ENCODE measurements around the gene METTL9.
A peak's percentile ranks its signal among the peaks of the same experiment; 100 is the strongest.
"Not testable (repeated sequence)": the region's sequence is repeated elsewhere in the genome, so short reads cannot be mapped to it uniquely, and the experiment has no call there.

The METTL9 gene

GRCh38 chr16:21574372-21574771 is 25.0 kb upstream of the METTL9 start:
- DNase-seq (ENCODE audit: low spot score) = no peak

- DNase-seq (ENCODE audit: low spot score) = not testable (repeated sequence)
Measured at GRCh38 chr16:21576323-21576722, 23.1 kb upstream of the METTL9 start.

DNA sequence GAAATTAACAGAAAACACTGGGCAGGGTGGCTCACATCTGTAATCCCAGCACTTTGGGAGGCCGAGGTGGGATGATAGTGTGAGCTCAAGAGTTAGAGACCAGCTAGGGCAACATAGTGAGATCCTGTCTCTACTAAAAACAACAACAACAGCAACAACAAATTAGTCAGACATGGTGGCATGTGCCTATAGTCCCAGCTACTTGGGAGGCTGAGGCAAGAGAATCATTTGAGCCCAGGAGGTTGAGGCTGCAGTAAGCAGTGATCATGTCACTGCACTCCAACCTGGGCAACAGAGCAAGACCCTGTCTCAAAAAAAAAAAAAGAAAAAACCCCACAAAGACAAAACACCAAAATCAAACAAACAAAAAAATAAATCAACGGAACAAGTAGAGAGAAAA is 21.9 kb upstream of the METTL9 start:
- DNase-seq (ENCODE audit: low spot score) = not testable (repeated sequence)

DNA sequence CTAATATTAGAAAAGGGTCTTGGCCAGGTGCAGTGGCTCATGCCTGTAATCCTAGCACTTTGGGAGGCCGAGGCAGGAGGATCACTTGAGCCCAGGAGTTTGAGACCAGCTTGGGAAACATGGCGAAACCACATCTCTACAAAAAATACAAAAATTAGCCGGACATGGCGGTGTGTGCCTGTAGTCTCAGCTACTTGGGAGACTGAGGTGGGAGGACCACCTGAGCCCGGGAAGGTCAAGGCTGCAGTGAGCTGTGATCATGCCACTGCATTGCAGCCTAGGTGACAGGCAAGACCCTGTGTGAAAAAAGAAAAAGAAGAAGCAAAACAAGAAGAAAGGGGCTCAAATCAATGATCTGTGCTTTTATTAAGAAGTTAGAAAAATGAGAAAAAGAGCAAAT is 21.1 kb upstream of the METTL9 start:
- DNase-seq (ENCODE audit: low spot score) = not testable (repeated sequence)

- not testable (repeated sequence) for DNase-seq (ENCODE audit: low spot score)
Measured at GRCh38 chr16:21580131-21580530, 19.2 kb upstream of the METTL9 start.

GRCh38 chr16:21580807-21581206 is 18.6 kb upstream of the METTL9 start:
- DNase-seq (ENCODE audit: low spot score) = no peak

DNA sequence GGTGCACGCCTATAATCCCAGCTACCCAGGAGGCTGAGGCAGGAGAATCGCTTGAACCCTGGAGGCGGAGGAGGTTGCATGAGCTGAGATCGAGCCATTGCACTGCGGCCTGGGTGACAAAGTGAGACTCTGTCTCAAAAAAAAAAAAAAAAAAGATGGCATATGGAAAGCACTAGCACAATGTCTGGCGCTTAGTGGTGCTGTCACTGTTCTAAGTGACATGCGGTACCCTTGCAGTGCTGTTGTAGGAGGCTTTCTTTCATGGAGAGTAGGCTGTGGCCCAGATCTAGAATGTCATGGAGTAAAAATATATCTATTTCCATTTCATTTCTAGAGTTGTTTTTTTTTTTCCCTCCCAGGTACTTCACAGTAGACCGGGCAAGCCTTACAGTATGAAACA is 14.6 kb upstream of the METTL9 start:
- DNase-seq (ENCODE audit: low spot score) = no peak

DNA sequence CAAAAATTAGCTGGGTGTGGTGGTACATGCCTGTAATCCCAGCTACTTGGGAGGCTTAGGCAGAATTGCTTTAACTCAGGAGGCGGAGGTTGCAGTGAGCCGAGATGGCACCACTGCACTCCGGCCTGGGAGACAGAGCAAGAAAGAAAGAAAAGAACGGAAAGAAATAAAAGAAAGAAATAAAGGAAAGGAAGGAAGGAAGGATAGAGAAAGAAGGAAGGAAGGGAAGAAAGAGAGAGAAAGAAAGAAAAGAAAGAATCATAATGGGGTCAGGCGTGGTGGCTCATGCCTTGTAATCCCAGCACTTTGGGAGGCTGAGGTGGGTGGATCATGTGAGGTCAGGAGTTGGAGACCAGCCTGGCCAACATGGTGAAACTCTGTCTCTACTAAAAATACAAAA is 10.8 kb upstream of the METTL9 start:
- DNase-seq (ENCODE audit: low spot score) = not testable (repeated sequence)

- no peak for DNase-seq (ENCODE audit: low spot score)
Measured at GRCh38 chr16:21589551-21589950, 9.8 kb upstream of the METTL9 start.

DNA sequence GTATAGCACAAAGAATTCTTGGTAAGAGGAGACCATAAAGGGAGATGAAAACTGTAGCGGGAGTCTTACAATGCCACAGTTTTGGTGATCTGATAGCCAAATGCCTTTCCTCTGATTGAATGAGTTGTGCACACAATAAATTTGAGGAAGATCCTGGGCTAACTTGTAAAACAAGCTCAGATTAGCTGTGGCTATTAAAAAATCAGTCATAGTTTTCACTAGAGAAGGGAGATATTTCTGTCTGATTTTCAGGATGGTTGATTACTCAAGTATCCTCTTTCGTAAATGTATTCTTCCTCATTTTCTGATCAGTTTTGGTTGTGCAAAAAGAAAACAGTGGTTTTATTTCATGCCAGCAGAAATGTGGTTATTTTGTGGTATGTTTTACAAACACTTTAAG is 9.1 kb upstream of the METTL9 start:
- DNase-seq (ENCODE audit: low spot score) = no peak

GRCh38 chr16:21590796-21591195 is 8.6 kb upstream of the METTL9 start:
- DNase-seq (ENCODE audit: low spot score) = no peak

GRCh38 chr16:21592191-21592590 is 7.2 kb upstream of the METTL9 start:
- DNase-seq (ENCODE audit: low spot score) = no peak

- no peak for DNase-seq (ENCODE audit: low spot score)
Measured at GRCh38 chr16:21593530-21594289, 5.7 kb upstream of the METTL9 start.

DNA sequence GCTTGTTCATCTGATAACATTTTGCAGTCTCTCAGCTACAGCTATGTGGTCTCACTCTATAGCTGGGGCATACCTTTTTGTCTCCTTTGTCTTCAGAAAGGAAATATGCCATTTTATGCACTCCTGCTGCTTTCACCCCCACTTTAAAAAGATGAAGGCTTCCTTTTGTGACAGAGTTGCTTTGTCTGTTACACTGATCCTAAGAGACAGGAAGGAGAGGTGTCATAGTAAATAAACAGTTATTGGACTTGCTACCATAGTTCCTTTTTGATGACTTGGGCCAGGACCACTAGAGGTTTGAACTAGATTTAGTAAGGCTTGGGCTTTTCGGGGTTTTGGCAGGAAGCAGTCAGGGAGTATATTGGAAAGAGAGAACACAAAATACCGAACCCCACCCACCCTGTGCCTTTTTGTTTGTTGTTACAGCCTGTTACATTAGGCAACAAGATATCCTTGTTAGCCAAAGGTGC is 1.8 kb upstream of the METTL9 start:
- no peak for DNase-seq (ENCODE audit: low spot score)

DNA sequence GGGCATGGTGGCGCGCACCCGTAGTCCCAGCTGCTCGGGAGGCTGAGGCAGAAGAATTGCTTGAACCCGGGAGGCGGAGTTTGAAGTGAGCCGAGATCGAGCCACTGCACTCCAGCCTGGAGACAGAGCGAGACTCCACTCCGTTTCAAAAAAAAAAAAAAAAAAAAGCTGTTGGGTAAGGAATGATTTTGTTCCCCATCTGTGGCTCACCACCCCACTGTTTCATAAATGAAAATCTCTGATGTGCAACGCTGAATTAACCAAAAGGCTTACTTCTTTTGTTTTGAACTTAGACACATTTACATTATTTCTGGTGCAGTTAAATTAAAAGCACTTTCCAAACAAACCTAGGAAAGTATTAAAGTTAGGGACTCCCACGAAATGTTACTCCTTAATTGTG is 1.2 kb upstream of the METTL9 start:
- DNase-seq (ENCODE audit: low spot score) = no peak

DNA sequence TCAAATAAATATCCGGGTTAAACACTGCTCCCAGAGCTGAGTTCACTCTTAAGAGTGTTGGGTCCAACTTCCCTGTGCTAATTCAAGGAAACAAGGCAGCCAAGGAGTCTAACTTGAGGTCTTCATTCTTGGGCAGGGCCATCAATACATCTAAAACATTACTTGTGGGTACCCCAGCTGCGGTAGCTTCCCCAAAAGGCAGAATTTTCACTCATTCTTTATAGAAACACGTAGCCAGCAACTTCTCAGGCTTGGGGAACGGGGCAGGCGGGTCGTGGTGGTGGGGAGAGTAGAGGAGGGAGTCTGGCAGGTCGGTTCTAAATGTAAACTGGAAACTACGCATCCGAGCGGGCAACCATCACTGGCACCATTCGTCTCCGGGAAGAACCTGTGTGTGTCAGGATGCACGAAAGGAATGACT is 666 bp upstream of the METTL9 start:
- no peak for DNase-seq (ENCODE audit: low spot score)

DNA sequence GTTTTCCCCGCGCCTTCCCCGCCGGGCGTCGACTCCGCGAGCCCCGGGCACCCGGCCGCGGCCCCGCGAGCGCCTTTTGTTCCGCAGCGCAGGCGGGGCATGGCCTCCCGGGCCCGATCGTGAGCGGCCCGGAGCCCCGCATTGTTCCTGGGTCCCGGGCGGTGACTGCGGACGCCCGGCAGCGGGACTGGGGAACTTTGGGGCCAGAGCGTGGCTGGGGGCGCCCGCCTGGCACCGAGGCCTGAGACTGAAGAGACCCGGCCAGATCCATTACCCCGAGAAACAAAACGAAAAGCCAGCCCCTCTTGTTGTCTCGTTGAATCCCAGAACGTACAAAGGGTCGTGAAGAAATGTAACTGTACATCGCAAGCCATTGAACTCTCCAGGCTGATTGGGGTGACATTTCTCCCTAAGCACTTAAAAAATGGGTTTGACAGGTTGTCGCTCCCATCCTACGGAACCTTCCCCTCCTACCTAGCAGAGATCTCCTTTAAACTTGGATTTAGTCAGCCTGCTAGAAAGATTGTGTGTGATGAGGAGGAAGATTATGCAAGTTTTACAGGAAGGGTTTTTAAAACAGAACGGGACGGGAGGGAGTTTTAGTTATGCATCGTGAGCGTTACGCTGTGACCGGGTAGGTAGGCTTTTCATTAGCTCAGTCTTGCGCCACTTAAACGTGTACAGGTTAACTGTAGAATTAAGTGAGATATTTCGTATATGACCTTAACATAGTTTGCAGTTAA is 825 bp downstream of the METTL9 start:
- DNase-seq (ENCODE audit: low spot score) = peak; percentile 27

DNA sequence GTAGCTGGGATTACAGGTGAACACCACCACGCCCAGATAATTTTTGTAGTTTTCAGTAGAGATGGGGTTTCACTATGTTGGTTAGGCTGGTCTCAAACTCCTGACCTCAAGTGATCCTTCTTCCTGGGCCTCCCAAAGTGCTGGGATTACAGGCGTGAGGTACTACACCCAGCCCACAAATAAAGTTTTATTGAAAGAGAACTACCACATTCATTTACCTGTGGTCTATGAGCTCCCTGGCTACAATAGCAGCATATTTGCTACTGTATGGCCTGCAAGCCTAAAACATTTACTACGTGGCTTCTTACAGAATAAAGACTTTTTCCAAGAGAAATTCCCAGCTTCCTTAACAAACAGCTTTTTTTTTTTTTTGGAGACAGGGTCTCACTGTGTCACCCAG is 3.4 kb downstream of the METTL9 start:
- no peak for DNase-seq (ENCODE audit: low spot score)

DNA sequence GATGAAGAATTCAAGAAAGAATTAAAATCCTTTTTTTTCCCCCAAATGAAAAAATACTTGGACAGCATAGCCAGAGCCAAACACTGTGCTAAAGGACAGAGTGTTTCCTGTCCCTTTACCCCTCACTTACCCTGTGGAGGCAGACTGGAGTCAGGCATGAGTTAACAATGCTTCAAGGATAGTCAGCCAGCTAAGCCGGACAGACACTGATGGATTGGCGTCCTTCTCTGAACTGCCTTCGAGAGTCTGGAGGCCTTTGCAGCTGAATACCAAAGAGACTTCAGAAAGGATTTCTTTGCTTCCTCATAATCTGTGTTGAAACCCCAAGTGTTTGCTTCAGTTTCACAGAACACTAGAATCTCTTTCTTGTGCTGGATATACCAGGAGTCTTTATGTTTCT is 4.6 kb downstream of the METTL9 start:
- peak; percentile 53 for DNase-seq (ENCODE audit: low spot score)

DNA sequence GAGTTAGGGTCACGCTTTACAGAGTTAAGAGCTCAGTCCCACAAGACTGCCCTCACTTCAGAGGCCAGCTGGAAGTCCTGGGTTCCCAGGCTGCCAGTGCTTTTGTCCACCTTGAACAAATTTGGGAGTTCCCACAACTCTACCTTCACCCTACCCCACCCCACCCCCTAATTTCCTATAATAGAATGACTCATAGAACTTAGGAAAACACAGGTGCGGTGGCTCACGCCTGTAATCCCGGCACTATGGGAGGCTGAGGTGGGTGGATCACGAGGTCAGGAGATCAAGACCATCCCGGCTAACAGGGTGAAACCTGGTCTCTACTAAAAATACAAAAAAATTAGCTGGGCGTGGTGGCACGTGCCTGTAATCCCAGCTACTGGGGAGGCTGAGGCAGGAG is 6.5 kb downstream of the METTL9 start:
- not testable (repeated sequence) for DNase-seq (ENCODE audit: low spot score)

- DNase-seq (ENCODE audit: low spot score) = no peak
Measured at GRCh38 chr16:21608639-21609328, 9.4 kb downstream of the METTL9 start.

- no peak for DNase-seq (ENCODE audit: low spot score)
Measured at GRCh38 chr16:21610006-21610544, 10.7 kb downstream of the METTL9 start.

- no peak for DNase-seq (ENCODE audit: low spot score)
Measured at GRCh38 chr16:21610766-21611165, 11.4 kb downstream of the METTL9 start.
